HG03469 (cell line): Measurements from ENCODE around the gene CNFN.

Experiments used
- ATAC-seq: cut with Tn5 transposase; IDR thresholded peaks from one replicate; pipeline ENCODE4 v1.9.1; 2021; ENCODE audit warnings: mild to moderate bottlenecking, moderate library complexity, moderate number of reproducible peaks; ENCODE audit not compliant: unreplicated experiment

Gene CNFN

GRCh38 chr19:42376177-42376555 is 13.9 kb downstream of the CNFN start:
- no peak for ATAC-seq

GRCh38 chr19:42375415-42376176 is 14.5 kb downstream of the CNFN start:
- ATAC-seq: no peak

- ATAC-seq: no peak
Measured at GRCh38 chr19:42374826-42375376, 15.2 kb downstream of the CNFN start.

- no peak for ATAC-seq
Measured at GRCh38 chr19:42370626-42371175, 19.4 kb downstream of the CNFN start.

GRCh38 chr19:42370068-42370520 is 20.0 kb downstream of the CNFN start:
- ATAC-seq: no peak

GRCh38 chr19:42369433-42370067 is 20.5 kb downstream of the CNFN start:
- no peak for ATAC-seq

GRCh38 chr19:42368765-42369164 is 21.3 kb downstream of the CNFN start:
- no peak for ATAC-seq

- ATAC-seq: no peak
Measured at GRCh38 chr19:42368360-42368759, 21.7 kb downstream of the CNFN start.

GRCh38 chr19:42367929-42368328 is 22.2 kb downstream of the CNFN start:
- ATAC-seq: no peak

GRCh38 chr19:42366673-42367072 is 23.4 kb downstream of the CNFN start:
- ATAC-seq: no peak

GRCh38 chr19:42363614-42364346 is 26.3 kb downstream of the CNFN start:
- no peak for ATAC-seq

GRCh38 chr19:42362891-42363440 is 27.1 kb downstream of the CNFN start:
- ATAC-seq: no peak

GRCh38 chr19:42362342-42362741 is 27.8 kb downstream of the CNFN start:
- ATAC-seq: no peak

GRCh38 chr19:42361545-42361910 is 28.6 kb downstream of the CNFN start:
- ATAC-seq: no peak

GRCh38 chr19:42360787-42361544 is 29.1 kb downstream of the CNFN start:
- ATAC-seq: no peak

- ATAC-seq: no peak
Measured at GRCh38 chr19:42357290-42357689, 32.8 kb downstream of the CNFN start.

- ATAC-seq: no peak
Measured at GRCh38 chr19:42356686-42357085, 33.4 kb downstream of the CNFN start.

GRCh38 chr19:42355896-42356295 is 34.2 kb downstream of the CNFN start:
- ATAC-seq: no peak

GRCh38 chr19:42353341-42354015 is 36.6 kb downstream of the CNFN start:
- no peak for ATAC-seq
